ENCODE measurements around the gene CRB3. TPM values are rescaled to one million over a fixed set of nuclear protein-coding genes. Genes with fewer than 3 reads are reported as not detected.

Gene CRB3
- total RNA-seq, 1 donor from 2014 or later: 71.2 TPM

- no peaks in the 10 kb centered on the region for H3K9me3 Mint-ChIP-seq (ENCODE audit: low read depth)
- H3K36me3 Mint-ChIP-seq (ENCODE audit: insufficient read depth): peaks cover 42% of the 10 kb centered on the region
- H3K4me1 Mint-ChIP-seq (ENCODE audit: low read depth): peaks cover 8% of the 10 kb centered on the region
- H3K27ac Mint-ChIP-seq: no peak overlapping the region
- TF ChIP-seq CTCF (IDR thresholded peaks at IDR 0.05; ENCODE audit: unreplicated experiment): no peak
- no peaks in the 10 kb centered on the region for H3K27me3 Mint-ChIP-seq
- no peak overlapping the region for H3K4me3 Mint-ChIP-seq (ENCODE audit: low read depth)
- no peak for DNase-seq (ENCODE audit: low spot score, unreplicated experiment)
These were observed 8.1 kb upstream of the CRB3 start for GRCh38 chr19:6455924-6456323.

DNA sequence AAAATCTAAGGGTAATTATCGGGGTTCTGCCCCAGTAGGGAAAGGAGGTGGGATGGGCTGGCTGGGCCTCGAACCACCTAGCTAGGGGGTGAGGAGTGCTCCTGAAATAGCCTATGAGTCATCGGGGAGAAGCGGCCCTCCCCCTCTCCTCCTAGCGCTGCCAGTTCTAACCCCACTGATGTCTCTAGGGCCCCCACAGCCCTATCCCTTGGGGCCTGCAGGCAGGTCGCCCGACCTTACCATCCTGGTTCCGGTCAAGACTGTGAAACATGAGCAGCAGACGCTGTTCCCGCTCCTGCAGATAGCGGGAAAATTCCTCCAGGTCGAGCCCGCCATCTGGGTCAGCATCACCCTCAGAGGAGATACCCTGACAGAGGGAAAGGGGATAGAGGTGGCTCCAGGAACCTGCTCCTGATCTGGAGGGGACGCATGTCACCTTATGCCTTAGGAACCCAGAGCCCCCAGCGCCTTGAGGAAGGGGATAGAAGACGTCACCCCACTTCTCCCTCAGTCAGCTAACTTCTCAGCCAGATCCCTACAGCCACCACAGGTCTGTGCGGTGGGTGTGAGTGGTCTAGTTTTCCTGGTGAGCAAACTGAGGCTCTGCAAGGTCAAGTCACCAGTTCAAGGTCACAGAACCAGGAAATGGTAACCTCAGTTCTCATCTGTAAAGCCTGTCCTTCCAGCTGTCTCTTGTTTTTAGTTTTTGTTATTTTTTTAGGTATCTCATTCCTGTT, 5.9 kb upstream of the CRB3 start:
- DNase-seq (ENCODE audit: low spot score, unreplicated experiment): no peak
- Mint-ChIP-seq H3K4me1 (ENCODE audit: low read depth) (peaks cover 8% of the 10 kb centered on the region), H3K27ac (no peak overlapping the region), H3K36me3 (ENCODE audit: insufficient read depth) (peaks cover 30% of the 10 kb centered on the region), H3K9me3 (ENCODE audit: low read depth) (no peaks in the 10 kb centered on the region), H3K27me3 (no peaks in the 10 kb centered on the region), H3K4me3 (ENCODE audit: low read depth) (peak overlapping the region; percentile 90)
- TF ChIP-seq CTCF (IDR thresholded peaks at IDR 0.05; ENCODE audit: unreplicated experiment): no peak

DNA sequence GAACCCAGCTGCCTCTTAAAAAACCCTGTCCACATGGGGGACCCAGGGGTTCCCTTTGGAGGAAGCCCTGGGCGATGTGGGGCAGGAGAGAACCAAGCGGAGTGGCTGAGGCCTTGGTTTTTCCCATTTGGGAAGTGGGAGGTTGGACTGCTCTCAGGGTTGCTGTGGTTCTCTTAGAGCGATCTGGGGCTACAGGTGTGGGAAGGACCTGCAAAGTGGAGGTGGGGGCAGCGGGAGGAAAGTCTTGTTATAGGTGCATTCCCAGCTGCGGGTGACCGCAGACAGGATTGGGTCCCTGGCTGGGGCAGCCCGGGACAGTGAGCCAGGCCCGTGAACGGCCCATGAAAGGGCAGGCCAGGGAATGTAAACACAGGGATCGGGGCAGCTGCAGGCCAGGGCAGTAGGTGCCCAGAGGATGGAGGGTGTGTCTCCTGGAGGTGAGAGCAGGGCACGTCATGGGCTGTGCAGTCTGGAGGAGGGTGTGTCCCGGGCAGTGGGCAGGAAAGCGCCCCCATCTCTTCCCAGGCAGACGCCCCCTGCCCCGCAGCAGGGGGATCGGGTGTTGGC, 5.3 kb upstream of the CRB3 start:
- Mint-ChIP-seq H3K27me3 (no peaks in the 10 kb centered on the region), H3K36me3 (ENCODE audit: insufficient read depth) (peaks cover 23% of the 10 kb centered on the region), H3K9me3 (ENCODE audit: low read depth) (no peaks in the 10 kb centered on the region), H3K4me3 (ENCODE audit: low read depth) (peak overlapping the region; percentile 90), H3K27ac (peak overlapping the region; percentile 93), H3K4me1 (ENCODE audit: low read depth) (peaks cover 8% of the 10 kb centered on the region)
- DNase-seq (ENCODE audit: low spot score, unreplicated experiment): no peak
- no peak for TF ChIP-seq CTCF (IDR thresholded peaks at IDR 0.05; ENCODE audit: unreplicated experiment)

DNA sequence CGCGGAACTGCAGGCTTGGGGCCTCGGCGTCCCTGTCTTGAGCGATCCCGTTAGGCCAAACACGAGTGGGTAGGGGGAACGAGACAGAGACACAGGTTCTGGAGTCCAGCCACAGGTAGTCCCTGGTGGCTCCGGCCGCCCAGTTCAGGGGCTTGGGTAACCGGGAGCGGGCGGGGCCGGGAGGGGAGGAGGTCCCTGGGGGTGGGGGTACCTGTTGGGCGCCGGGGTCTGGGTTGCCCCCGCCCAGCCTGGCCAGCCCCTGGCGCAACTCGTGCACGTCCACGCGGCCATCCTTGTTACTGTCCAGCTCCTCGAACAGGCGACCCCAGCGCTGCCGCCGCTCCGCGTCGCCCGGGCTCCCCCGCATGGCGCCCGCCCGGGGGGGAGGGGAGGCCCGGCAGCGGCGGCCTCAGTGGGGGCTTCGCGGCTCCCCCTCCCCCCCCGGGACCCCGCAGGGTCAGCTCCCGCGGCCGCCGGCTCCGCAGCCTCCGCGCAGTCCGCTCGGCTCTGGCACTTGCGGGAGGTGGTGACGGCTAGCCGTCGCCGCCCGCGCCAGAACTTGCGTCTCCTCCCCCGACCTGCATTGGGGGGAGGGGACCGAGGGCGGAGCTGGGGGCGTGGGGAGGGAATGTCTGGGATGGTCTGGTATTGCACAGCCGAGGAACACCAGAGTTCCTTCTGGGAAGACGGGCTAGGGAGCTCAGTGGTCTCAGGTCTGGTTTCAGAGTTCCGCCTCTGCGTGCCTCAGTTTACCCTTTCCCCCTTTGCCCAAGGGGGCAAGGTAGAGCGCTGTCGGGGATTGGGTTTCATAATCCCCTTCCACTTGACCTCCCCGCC, 4.6 kb upstream of the CRB3 start, which contains the start of gene SLC25A23:
SLC25A23 (minus strand) TSS at position 531 of the 837 bp plus-strand sequence; CDS start at position 367, 164 bp downstream.
- Mint-ChIP-seq H3K4me3 (ENCODE audit: low read depth) (peak within 1 kb of the TSS; percentile 90), H3K9me3 (ENCODE audit: low read depth) (no peaks in the 10 kb centered on the region), H3K27ac (peak within 1 kb of the TSS; percentile 96), H3K4me1 (ENCODE audit: low read depth) (peaks cover 11% of the 10 kb centered on the region), H3K27me3 (no peaks in the 10 kb centered on the region), H3K36me3 (ENCODE audit: insufficient read depth) (peaks cover 17% of the 10 kb centered on the region)
- peak; percentile 65 for DNase-seq (ENCODE audit: low spot score, unreplicated experiment)
- TF ChIP-seq CTCF (IDR thresholded peaks at IDR 0.05; ENCODE audit: unreplicated experiment): no peak
